NCI-H1092 treated with DMSO at 0.1 percent for 48 hours (cell line): ENCODE measurements around the gene PTPRT.
A peak's percentile ranks its signal among the peaks of the same experiment; 100 is the strongest.
"Not testable (repeated sequence)": the region's sequence is repeated elsewhere in the genome, so short reads cannot be mapped to it uniquely, and the experiment has no call there.

Source experiments
- DNase-seq: peaks from one replicate; lab custom pipeline; 2025; lab: John Stamatoyannopoulos, UW

The PTPRT gene

DNA sequence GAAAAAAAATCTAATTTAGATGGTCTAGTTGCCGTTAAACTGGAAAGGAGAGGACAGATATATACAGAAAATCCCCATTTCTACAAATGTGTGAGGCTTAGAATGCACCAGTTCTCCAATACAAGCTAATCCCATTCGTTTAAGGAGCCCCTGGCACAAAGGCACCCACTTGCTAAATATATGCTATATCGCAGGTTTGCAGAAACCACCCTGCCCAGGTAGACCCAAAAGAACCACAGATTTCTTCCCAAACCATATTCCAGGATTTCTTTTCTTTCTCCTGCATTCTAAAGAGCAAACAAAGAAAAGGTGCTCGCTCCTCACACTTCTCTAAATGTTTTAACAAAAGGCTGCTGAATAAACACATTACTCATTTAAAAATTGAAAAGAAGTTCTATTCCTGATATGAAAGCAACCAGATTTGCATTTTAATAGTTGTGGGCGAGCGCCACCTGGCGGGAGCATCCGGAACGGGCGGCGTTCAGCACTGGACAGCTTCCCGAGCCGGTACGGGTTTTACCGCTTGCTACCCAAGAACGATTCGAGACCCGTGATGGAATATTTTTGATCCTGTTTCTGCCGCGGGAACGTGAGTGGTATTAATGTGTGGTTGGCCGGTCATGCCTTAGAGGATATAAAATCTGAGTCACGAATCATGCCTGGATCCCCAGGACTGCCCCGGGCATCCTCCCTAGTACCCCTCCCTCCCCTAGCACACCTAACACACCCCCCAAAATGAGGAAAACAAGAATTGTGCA, 2.1 kb downstream of the PTPRT start:
- DNase-seq, result peak; percentile 21

- no peak for DNase-seq
Measured at GRCh38 chr20:43186312-43186711, 3.4 kb downstream of the PTPRT start.

GRCh38 chr20:43185901-43186300, 3.8 kb downstream of the PTPRT start:
- DNase-seq, result no peak

DNA sequence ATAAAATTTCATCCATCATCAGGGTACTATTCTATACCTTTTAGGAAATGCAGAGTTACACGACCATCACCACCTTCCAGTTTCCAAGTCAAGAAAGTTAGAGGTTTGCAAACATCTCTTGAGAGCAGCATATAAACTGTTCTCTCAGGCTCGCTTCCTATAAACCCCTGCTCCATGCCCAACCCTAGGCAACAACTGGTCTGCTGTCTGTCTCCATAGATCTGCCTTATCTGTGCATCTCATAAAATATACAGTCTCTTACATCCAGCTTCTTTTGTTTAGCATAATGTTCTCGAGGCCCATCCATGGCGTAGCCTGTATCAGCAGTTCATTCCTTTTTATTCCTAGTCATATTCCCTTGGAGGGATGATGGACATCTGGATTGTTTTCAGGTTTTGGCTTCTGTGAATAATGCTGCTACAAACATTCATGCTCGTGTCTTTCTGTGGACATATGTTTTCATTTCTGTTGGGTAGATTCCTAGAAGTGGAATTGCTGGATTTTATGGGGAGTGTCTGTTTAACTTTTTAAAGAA, 6.1 kb downstream of the PTPRT start:
- DNase-seq, result no peak

DNA sequence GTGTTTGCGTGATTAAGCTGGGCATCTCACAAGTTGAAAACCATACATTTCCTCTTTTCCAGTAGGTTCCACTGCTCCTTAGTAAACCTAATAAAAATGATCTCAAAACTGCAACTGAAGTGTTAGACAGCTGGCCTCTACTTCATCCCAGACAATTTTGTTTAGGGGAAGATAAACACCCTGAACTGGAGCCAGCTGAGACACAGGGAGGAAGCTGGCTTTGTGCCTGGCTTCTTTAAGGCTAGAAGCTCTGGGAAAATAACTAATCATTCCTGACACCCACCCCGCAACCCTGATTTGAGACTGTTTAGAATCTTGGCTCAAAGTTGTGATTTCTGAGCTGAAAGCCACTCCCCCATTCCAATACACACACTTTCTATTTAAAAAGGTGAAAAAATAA, 11.6 kb downstream of the PTPRT start:
- DNase-seq, result no peak

- no peak for DNase-seq
Measured at GRCh38 chr20:43176726-43177125, 13.0 kb downstream of the PTPRT start.

- no peak for DNase-seq
Measured at GRCh38 chr20:43171930-43172329, 17.8 kb downstream of the PTPRT start.

GRCh38 chr20:43170771-43171170, 18.9 kb downstream of the PTPRT start:
- no peak for DNase-seq

DNA sequence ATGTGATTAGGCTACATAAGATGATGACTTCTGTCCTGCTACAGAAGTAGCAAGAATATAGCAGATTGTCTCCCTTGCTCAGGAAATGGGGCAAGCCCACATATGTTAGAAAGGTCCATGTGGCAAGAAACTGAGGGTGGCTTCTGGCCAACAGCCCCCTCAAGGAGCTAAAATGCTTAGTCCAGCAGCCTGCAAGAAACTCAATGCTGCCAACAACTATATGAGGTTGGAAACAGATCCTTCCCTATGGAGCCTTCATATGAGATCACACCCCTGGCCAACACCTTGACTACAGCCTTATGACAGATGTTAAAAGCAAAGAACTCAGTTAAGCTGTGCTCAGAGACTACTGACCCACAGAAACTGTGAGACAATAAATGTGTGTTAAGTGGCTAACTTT, 22.1 kb downstream of the PTPRT start:
- DNase-seq, result no peak

- no peak for DNase-seq
Measured at GRCh38 chr20:43167021-43167420, 22.7 kb downstream of the PTPRT start.

DNA sequence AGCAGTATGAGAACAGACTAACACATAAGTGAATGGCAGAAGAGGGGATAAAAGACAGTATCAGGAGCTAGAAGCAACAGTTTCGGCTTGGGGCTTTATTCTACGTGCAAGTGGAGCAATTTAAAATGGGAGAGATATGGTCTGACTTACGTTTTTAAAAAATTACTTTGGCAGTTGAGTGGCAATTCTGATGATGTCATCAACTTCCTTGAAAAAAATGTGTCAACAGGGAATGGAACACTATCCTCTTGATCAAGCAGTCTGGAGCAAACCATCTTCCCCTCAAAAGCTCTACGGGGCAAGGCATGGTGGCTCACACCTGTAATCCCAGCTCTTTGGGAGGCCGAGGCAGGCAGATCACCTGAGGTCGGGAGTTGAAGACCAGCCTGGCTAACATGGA, 24.1 kb downstream of the PTPRT start:
- no peak for DNase-seq

DNA sequence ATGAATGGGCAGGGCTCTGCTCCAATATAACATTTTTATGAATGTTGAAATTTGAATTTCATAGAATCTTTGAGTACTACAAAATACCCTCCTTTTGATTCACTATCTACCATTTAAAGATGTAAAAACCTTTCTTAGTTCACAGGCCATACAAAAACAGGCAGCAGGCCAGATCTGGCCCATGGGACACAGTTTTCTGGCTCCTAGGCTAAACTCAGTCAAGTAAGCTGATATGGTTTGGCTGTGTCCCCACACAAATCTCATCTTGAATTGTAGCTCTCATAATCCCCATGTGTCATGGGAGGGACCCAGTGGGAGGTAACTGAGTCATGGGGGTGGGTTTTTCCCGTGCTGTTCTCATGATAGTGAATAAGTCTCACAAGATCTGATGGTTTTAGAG, 25.0 kb downstream of the PTPRT start:
- not testable (repeated sequence) for DNase-seq

DNA sequence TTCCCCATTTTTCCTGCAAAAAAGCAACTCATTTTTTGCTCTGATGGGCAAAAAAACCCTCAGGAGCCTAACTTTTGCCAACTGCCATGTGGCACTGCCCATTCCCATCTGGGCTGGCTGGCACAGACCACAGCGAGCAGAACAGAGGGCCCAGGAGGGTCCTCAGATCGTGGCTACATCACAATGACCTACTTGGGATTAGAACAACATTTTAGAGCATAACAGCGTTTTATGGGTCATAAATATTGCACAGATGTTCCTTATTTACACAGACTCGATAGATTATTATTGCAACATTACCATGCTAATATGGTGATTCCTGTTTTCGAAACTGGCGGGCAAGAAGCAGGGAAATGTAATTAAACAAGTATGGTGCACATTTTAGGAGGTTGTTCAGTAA, 28.0 kb downstream of the PTPRT start:
- no peak for DNase-seq

DNA sequence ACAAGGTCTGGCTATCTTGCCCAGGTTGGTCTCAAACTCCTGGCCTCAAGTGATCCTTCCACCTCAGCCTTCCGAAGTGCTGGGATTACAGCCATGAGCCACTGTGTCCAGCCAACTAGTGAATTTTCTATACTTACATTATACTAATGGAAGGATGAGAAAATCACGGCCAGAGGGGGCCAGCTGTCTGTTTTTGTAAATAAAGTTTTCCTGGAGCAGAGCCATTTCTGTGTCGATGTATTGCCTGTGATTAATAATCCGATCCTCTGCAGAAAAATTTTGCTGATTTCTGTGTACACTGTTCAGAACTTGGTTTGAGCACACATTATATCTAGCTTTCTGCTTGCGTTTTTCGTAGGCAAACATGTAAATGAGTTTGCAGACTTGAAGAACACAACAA, 28.8 kb downstream of the PTPRT start:
- no peak for DNase-seq

DNA sequence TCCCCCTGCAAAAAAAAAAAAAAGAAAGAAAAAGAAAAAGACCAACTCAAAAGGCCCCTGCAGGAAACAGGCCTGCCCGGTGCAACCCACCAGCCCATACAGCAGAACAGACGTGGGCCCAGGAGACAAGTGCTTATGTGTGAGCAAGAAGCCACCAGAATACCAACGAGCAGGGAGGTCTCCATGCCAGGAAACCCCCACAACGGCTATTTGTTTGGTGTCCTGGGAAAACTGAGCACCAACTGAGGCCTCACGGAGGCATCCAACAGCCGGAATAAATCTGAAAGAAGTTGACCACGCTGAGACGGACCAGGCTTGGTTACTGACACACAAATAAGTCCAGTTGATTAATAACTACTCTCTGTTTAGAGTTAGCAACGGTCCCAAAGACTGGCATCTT, 29.7 kb downstream of the PTPRT start:
- DNase-seq, result no peak

DNA sequence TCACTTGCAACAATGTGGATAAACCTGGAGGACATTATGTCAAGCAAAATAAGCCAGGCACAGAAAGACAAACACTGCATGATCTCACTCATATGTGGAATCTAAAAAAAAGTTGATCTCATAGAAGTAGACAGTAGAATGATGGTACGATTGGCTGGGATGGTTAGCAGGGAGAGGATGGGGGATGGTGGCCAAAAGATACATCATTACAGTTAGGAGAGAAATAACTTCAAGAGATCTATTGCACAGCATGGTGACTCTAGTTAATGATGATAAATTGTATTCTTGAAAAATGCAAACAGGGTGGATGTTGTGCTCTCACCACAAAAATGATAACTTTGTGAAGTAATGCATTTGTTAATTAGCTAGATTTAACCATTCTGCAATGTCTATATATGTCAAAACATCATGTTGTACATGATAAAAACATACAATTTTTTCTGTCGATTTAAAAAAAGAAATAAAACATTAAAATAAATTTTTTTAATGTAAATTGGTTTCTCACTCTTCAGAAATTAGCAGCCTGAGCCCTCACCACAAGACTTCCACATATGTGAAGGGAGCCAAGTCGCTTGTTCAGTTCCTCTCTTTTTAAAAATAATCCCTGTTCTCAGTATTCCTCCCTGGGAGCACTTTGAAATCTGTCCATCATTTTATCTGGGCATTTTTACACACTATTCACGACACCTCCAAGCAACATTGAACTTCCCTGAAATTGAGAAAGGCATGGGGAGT, 34.2 kb downstream of the PTPRT start:
- no peak for DNase-seq

DNA sequence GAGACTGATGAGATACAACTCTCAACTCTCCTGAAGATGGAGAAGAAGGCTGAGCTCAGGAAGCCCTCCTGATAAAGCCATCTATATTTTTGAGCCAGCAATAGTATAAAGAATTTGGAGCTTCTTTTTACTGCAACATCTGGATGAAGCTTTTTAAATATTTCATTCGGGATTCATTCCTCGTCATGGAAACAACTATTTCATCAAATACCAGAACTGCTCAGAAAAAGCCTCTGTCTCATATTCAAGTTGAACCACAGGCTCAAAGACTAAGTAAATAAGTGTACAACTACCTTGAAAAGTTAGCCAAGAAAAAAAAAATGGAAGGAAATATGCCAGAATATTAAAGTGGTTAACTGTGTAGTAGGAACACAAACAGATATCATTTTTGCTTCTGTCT, 37.8 kb downstream of the PTPRT start:
- no peak for DNase-seq

DNA sequence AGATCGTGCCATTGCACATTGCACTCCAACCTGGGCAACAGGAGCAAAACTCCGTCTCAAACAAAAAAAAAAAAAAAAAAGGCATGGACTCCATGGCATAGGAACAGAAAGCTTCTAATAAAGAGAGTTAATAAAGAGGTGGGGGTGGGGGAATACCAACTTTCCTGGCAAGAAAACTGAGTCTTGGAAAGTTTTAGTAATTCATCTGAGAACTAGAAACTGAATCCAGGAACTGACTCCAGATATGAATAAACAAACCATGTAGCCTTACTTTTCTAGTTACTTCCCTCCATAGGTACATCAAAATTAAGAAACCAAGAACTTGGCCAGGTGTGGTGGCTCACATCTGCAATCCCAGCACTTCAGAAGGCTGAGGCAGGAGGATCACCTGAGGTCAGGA, 38.5 kb downstream of the PTPRT start:
- no peak for DNase-seq

DNA sequence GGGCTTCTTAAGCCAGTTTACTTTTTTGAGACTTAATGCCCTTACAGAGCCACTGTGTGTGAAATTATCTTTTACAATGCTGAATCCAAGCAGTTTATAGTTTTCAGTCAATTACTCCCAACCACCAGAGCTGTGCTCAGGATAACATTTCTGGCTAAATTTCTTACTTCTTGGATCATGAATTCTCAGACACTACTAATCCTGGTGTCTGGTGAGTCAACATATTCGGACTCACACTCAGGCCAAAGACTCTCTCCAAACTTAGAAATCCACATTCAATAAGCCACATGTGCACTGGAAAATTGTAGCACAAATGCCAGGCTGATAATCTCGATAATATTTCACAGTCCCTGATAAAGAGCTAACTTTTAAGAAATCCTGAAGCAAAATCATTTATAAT, 49.0 kb downstream of the PTPRT start:
- DNase-seq, result no peak

GRCh38 chr20:43138061-43138770, 51.5 kb downstream of the PTPRT start:
- no peak for DNase-seq

DNA sequence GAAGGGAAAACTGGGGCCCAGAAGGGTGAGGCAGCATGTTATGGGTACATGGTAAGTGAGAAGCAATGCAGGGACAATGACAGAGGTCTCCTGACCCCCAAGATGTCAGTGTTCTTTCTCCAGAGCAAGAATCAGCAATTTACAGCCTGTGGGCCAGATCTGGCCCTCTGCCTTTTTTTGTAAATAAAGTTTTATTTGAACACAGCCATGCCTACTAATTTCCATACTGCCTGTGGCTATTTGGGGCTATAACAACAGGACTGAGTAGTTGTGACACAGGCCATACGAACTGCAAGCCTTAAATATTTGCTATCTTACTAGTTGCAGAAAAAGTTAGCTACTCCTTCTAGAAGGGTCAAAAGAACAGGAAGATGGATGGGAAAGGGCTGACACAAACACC, 52.5 kb downstream of the PTPRT start:
- no peak for DNase-seq

- DNase-seq, result no peak
Measured at GRCh38 chr20:43124241-43124640, 65.5 kb downstream of the PTPRT start.

GRCh38 chr20:43123180-43123579, 66.5 kb downstream of the PTPRT start:
- no peak for DNase-seq
